ENCODE measurements around the gene BEND7.

- TF ChIP-seq EP300 (IDR thresholded peaks at IDR 0.05) (no peak), CTCF (IDR thresholded peaks at IDR 0.05) (no peak), POLR2A (IDR thresholded peaks at IDR 0.05; ENCODE audit: low read depth) (no peak)
These were observed 108.1 kb downstream of the BEND7 start for GRCh38 chr10:13420532-13421307.
